Measurements from ENCODE around the gene ATL2.
A peak's percentile ranks its signal among the peaks of the same experiment; 100 is the strongest.

The ATL2 gene

GRCh38 chr2:38386821-38387220, 9.7 kb upstream of the ATL2 start:
- TF ChIP-seq, protein P1, sequence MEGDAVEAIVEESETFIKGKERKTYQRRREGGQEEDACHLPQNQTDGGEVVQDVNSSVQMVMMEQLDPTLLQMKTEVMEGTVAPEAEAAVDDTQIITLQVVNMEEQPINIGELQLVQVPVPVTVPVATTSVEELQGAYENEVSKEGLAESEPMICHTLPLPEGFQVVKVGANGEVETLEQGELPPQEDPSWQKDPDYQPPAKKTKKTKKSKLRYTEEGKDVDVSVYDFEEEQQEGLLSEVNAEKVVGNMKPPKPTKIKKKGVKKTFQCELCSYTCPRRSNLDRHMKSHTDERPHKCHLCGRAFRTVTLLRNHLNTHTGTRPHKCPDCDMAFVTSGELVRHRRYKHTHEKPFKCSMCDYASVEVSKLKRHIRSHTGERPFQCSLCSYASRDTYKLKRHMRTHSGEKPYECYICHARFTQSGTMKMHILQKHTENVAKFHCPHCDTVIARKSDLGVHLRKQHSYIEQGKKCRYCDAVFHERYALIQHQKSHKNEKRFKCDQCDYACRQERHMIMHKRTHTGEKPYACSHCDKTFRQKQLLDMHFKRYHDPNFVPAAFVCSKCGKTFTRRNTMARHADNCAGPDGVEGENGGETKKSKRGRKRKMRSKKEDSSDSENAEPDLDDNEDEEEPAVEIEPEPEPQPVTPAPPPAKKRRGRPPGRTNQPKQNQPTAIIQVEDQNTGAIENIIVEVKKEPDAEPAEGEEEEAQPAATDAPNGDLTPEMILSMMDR (IDR thresholded peaks at IDR 0.05), result no peak
- TF ChIP-seq ZFX (IDR thresholded peaks at IDR 0.05; ENCODE audit: borderline replicate concordance), result no peak
- H3K27ac ChIP-seq, result no peak overlapping the region

DNA sequence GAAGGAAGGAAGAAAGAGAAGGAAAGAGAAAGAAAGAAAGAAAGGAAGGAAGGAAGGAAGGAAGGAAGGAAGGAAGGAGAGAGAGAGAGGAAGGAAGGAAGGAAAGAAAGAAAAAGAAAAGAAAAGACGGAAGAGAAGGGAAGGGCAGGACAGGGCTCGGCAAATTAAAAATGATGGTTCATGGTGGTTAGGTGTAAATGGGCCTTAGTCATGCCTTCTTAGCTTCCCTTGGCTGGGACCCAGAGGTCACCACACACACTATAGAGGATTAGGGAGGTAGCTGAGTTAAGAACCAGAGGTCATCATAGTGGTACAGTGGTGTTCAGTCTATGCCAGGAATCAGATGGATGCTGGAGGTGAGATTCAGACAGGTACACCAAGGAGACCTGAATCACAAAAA, 9.3 kb upstream of the ATL2 start:
- TF ChIP-seq ZFX (IDR thresholded peaks at IDR 0.05; ENCODE audit: borderline replicate concordance), result no peak
- TF ChIP-seq, protein P1 (IDR thresholded peaks at IDR 0.05), result no peak
- H3K27ac ChIP-seq, result no peak overlapping the region

DNA sequence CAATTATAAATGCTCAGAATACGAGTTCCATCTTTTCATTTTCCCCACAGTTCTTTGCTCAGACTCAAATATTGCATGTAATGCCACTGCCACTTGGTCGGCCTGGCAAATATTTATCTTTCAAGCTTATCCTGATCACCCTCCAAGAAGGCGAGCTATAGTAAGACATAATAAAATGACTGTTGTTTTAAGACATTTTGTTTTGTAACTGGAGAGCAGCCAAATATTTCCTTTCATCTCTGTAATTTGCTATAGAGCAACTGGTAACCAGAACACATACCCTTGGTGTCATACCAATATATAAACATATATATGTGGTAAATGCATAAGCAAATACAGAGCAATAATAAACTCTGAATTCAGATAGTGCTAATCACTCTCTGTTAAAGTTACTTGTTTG, 7.3 kb upstream of the ATL2 start:
- TF ChIP-seq, protein P1 (IDR thresholded peaks at IDR 0.05), result no peak
- TF ChIP-seq ZFX (IDR thresholded peaks at IDR 0.05; ENCODE audit: borderline replicate concordance), result no peak
- H3K27ac ChIP-seq, result peak overlapping the region; percentile 71

DNA sequence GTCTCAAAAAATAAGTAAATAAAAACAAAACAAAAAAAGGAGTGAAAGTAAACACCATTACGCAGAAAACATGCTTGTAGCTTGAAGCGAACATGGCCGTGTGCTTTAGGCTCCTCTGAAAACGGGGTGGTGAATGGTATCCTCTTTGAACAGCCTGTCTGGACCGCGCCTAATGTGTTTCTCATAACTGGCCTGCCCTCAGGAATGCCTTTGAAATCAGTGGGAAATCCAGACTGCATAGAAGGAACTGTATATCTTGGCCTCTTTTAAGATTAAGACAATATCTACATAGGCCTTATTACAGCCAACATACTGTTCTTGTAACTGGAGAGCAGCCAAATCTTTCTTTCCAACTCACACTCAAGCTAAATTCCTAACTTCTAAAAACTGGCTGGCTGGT, 6.7 kb upstream of the ATL2 start:
- H3K27ac ChIP-seq, result peak overlapping the region; percentile 71

GRCh38 chr2:38381381-38382143, 4.5 kb upstream of the ATL2 start:
- TF ChIP-seq ZFX (IDR thresholded peaks at IDR 0.05; ENCODE audit: borderline replicate concordance), result no peak
- TF ChIP-seq, protein P1 (IDR thresholded peaks at IDR 0.05), result no peak
- H3K27ac ChIP-seq, result no peak overlapping the region

GRCh38 chr2:38380397-38381130, 3.5 kb upstream of the ATL2 start:
- TF ChIP-seq, protein P1 (IDR thresholded peaks at IDR 0.05), result no peak
- TF ChIP-seq ZFX (IDR thresholded peaks at IDR 0.05; ENCODE audit: borderline replicate concordance), result no peak
- no peak overlapping the region for H3K27ac ChIP-seq

DNA sequence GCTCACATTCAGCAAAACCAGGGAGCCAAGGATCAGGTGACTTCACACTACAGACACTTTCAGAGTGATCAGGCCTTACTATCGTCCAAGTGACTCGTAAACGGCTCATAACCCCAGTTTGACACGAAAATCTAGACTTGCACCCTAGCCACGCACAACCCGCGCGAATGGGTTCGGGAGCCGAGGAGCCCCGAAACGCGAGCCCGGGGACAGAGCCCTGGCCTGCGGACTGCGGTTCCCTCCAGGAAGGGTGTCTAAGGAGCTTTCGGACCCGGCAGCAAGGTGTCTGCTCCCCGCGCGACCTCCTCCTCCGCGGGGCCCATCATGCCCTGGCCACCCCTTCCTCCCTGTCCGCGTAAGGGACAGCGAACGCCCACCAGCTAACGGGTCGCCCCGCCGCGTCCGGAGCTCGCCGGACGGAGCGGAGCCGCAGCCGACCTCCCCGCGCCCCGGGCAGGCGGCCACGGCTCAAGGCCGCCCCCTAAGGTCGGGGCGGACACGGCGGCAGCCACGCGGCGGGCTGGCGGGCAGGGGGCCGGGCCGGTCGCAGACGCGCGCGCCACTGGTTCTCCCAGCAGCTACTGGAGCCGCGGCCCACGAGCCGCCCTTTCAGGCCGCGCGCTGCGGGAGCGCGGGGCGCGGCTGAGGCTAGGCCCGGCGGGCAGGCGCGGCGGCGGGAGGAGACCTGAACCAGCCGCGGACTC, 575 bp downstream of the ATL2 start:
- H3K27ac ChIP-seq, result peak overlapping the region; percentile 88
- TF ChIP-seq ZFX (IDR thresholded peaks at IDR 0.05; ENCODE audit: borderline replicate concordance), result no peak
- TF ChIP-seq, protein P1 (IDR thresholded peaks at IDR 0.05), result peak; percentile 89
